HG02610 (cell line): Measurements from ENCODE around the gene TC2N.
"Not testable (repeated sequence)": the region's sequence is repeated elsewhere in the genome, so short reads cannot be mapped to it uniquely, and the experiment has no call there.

Experiments
- ATAC-seq: cut with Tn5 transposase; IDR thresholded peaks from one replicate; pipeline ENCODE4 v1.9.1; 2021; ENCODE audit warnings: mild to moderate bottlenecking, moderate library complexity; ENCODE audit not compliant: unreplicated experiment

Gene TC2N

DNA sequence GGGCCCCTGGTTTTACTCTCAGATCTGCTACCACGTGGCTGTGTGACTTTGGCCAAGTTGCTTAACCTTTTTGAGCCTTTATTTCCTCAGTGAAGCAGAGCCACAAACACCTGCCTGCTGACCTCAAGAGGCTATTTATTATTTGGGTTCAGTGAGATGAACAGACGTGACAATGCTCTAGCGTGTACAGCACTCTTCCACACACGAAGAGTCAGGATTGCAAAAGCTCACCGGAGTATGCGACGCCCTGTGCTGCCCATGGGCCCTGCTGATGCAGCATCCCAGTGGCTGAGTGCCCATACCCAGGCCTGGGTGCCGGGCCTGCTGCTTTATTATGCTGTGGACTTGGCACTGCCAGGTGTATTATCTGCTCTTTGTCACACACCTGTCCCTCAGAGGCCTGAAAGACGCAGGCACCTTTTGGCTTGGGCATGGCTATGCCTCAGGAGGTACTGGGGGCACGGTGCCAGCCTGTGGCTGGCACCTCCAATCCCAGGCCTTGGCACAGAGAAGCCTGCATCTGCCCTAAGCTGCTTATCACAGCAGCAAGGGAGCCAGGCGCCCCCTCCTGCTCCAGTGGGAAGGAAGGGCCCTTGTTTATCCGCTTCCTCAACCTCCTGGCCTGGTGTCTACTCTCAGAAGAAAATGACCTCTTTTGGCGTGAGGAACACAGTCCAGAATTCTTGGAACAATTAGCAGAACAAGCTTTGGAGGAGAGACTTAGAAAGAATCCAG, 22.3 kb upstream of the TC2N start:
- no peak for ATAC-seq

- ATAC-seq = no peak
Measured at GRCh38 chr14:91888641-91889476, 21.5 kb upstream of the TC2N start.

DNA sequence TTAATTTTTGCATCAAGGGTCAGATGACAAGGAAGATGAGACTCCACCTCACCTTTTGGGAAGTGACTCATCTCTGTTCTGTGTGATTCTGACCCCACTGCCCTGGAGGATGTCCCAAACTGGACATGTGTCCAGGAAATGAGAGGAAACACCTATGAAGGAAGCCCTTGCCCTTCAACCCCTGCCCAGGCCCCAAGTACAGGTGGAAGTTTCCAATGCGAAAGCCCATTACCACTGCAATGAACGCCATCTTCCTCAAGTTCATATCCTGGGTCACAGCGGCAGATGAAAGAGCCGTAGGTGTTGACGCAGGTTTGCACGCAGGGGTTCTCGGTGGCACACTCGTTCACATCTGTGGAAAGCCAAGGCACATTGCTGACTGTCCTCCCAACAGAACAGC, 19.6 kb upstream of the TC2N start:
- ATAC-seq = no peak

GRCh38 chr14:91885839-91886238, 18.5 kb upstream of the TC2N start:
- no peak for ATAC-seq

DNA sequence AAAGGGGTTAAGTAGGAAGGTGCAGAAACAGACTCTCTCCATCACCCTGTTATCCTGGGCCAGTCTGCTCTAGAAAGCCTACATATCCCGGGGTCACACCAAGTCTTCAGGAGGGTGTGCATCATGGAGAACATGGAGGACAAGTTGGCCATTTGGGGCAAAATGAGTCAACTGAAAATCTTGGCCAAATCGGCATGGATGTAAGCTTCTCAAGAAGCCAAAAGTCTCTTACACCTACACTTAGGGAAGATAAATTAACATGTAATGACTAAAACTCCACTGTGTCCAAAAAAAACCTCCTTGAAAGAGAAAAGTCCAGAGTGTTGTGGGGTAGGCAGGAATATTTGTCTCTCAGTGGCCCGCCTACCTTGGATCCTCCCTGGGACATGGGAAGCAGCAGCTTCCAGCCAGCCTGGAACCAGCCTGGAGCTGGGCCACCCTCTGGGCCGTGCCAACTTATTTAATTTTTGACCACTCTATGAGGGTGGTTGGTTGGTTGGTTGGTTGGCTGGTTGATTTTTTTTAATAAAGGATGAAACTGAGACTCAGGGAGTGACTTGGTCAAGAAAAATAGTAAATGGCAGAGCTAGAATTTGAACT, 17.9 kb upstream of the TC2N start:
- ATAC-seq = no peak

DNA sequence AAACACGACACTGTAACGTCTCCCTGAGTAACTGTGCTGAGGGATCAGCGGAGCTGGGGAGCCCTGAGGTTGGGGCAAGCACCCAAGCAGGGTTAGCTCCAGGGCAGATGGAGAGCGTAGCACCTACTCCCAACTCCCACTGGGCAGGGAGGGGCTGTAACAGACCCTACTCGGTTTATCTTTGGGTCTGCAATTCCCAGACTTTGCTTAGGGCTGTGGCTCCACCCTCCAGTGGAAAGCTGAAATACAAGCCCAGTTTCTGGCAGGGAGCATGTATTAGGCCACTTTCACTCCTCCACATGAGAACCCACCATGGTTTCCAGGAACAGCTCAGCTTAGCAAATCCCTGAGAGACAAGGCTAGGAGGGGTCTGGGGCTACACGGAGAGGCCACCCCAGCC, 17.3 kb upstream of the TC2N start:
- no peak for ATAC-seq

- no peak for ATAC-seq
Measured at GRCh38 chr14:91883753-91884152, 16.4 kb upstream of the TC2N start.

DNA sequence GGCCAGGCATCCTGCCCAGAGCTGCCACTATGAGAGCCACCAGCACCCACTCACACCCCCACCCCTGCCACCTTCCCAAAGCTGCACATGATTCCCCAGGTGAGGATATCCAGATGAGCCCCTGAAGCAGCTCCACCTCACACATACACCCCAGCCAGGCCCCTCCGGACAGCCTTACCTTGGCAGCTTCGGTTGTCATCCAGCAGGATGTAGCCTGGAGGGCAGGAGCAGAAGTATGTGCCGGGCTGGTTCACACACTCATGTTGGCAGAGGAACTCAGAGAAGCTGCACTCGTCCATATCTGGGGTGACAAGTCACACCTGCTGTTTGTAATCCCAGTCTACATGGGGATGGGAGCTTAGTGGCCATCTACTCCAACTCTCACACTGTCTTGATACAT, 15.4 kb upstream of the TC2N start:
- no peak for ATAC-seq

- no peak for ATAC-seq
Measured at GRCh38 chr14:91882369-91882768, 15.0 kb upstream of the TC2N start.

- no peak for ATAC-seq
Measured at GRCh38 chr14:91879196-91879595, 11.9 kb upstream of the TC2N start.

GRCh38 chr14:91878274-91878673, 10.9 kb upstream of the TC2N start:
- ATAC-seq = no peak

- no peak for ATAC-seq
Measured at GRCh38 chr14:91877376-91877915, 10.1 kb upstream of the TC2N start.

- no peak for ATAC-seq
Measured at GRCh38 chr14:91876492-91876891, 9.2 kb upstream of the TC2N start.

DNA sequence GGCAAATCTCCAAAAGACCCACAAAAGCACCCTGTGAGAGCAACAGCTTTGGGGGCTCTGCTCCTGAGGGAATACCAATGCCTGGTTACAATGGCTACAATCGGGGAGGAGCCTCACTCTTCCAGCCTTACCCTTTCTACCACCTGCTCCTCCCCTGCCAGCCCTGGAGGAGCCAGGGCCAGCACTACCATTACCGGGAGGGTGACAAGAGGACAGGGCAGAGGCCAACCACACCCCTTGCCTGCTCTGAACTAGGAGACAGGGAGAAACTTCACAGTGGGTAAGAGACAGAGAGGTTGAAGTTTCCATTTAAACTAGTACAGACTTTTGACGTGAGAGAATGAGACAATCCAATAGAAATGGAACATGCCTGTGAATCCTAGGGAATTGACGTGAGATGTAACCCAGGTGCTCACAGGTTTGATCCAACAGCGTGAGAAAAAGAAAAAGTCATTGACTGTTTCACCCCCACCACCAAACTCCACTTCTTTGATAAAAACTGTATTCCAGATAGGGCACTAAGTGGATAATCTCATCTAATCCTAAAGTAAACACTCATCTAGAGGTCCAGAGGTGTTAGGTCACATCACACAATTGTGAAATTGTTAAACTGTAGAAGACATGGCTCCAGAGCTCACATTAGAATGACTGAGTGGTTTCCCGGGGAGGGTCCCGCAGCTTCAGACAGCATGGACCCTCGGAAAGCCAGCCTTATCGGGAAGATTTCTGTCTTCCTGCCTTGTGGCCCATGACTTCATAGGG, 8.4 kb upstream of the TC2N start:
- no peak for ATAC-seq

GRCh38 chr14:91873471-91874415, 6.4 kb upstream of the TC2N start:
- peak; percentile 79 for ATAC-seq

DNA sequence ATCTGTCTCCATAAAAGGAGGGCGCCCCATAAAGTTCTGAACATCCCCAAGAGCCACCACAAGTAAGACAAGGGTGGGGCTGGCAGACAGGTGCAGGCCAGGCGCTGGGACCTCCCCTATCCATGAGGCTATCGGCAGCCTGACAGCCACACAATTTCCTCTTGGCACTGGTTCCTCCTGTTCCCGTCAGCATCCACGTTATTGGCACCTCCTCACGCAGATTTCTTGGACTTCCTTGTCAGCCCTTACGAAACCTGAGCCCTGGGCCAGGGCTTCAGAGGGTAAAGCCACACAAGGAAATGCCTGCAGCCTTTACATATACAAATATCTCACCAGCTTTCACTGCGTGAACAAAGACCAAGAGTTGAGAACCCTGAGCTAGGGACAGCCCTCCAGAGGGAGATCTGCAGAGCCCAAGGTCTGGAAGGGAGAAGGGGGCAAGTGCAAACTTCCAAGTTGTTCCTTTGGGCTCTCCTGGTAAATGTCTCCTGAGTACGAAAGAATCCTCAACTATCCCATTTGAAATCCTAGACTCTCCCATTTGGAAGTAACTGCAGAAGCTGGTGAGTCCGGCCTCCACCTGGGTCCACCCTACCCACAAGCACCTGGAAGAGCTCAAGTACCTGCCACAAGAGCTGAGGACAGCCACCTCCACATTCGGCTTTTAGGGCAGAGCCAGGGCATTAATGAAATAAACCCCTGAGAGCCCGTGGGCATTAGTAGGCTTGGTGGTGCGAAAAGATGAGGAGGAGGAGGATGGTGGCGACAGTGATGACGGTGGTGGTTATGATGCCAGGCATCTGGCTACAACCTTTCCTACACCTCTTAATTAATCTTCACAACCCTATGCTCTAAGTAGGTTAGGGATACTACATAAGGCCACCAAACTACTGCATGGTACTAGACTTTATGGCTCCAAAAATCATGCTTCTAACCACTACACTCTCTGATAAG, 5.5 kb upstream of the TC2N start:
- ATAC-seq = no peak

DNA sequence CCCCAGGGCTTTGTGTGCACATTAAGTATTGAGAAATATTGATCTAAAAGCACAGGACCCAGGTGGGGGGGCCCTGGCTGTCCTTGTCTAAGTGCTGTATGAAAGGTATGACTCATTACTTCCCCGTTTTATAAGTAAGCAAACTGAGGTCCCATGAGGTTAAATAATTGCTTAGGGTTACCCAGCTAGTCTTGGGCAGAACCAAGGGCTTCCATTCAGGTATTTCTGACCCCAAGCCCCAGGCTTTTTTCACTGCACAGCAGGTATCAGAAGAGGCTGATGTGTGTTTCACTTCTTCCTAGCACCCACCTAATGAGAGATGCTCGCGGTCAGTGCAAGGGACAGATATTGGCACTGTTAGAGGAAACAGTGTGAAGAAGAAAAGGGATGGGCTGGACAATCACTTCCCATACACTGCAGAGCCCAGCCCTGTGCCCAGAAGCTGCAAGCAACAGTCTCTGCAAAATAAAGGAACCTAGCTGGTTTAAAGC, 4.7 kb upstream of the TC2N start:
- peak; percentile 55 for ATAC-seq

- not testable (repeated sequence) for ATAC-seq
Measured at GRCh38 chr14:91871401-91871800, 4.1 kb upstream of the TC2N start.

- no peak for ATAC-seq
Measured at GRCh38 chr14:91870890-91871289, 3.6 kb upstream of the TC2N start.
